ENCODE measurements around the gene FBXO22.
"Not testable (repeated sequence)": the region's sequence is repeated elsewhere in the genome, so short reads cannot be mapped to it uniquely, and the experiment has no call there.

FBXO22 gene

GRCh38 chr15:75902129-75902557, 1.5 kb upstream of the FBXO22 start:
- H4K20me1 ChIP-seq (ENCODE audit: control insufficient read depth, insufficient read depth, low read depth, low read length): no peaks in the 10 kb centered on the region
- peaks cover 17% of the 10 kb centered on the region for H3K4me1 ChIP-seq (ENCODE audit: control insufficient read depth, low read length)
- H3K9me2 ChIP-seq (replicated peaks; ENCODE audit: control insufficient read depth, low read length): no peaks in the 10 kb centered on the region
- peaks cover 29% of the 10 kb centered on the region for H3K79me2 ChIP-seq (ENCODE audit: control insufficient read depth, low read length)
- H3K27ac ChIP-seq (ENCODE audit: low read depth, low read length): no peak overlapping the region
- no peak overlapping the region for H3K4me3 ChIP-seq (ENCODE audit: low read length)
- TF ChIP-seq CTCF (IDR thresholded peaks at IDR 0.05; ENCODE audit: low read depth, low read length, poor library complexity, severe bottlenecking): no peak
- no peak for TF ChIP-seq EZH2phosphoT487 (IDR thresholded peaks at IDR 0.05; ENCODE audit: borderline replicate concordance, low read length)
- no peaks in the 10 kb centered on the region for H3K27me3 ChIP-seq (ENCODE audit: control insufficient read depth, low read length)
- no peaks in the 10 kb centered on the region for H3K9me3 ChIP-seq (ENCODE audit: control insufficient read depth, insufficient read depth, low read length)
- peaks cover 17% of the 10 kb centered on the region for H3K36me3 ChIP-seq (ENCODE audit: control insufficient read depth, low read length)
- no peak overlapping the region for H3K4me2 ChIP-seq (ENCODE audit: low read length)
- H3F3A ChIP-seq (ENCODE audit: control insufficient read depth, insufficient read depth): peaks cover 5% of the 10 kb centered on the region; the same call in 1 of the 2 replicates

GRCh38 chr15:75905231-75905630, 1.6 kb downstream of the FBXO22 start:
- peaks cover 32% of the 10 kb centered on the region for H3K36me3 ChIP-seq (ENCODE audit: control insufficient read depth, low read length)

GRCh38 chr15:75910355-75910754, 6.7 kb downstream of the FBXO22 start:
- H3K4me2 ChIP-seq (ENCODE audit: low read length); H3K9me2 ChIP-seq (replicated peaks; ENCODE audit: control insufficient read depth, low read length); H3K4me3 ChIP-seq (ENCODE audit: low read length); H3K27ac ChIP-seq (ENCODE audit: low read depth, low read length); H3F3A ChIP-seq (ENCODE audit: control insufficient read depth, insufficient read depth); H3K9me3 ChIP-seq (ENCODE audit: control insufficient read depth, insufficient read depth, low read length); H3K27me3 ChIP-seq (ENCODE audit: control insufficient read depth, low read length); H4K20me1 ChIP-seq (ENCODE audit: control insufficient read depth, insufficient read depth, low read depth, low read length); H3K4me1 ChIP-seq (ENCODE audit: control insufficient read depth, low read length): not testable (repeated sequence)
- Histone ChIP-seq H3K36me3 (ENCODE audit: control insufficient read depth, low read length) (peaks cover 50% of the 10 kb centered on the region), H3K79me2 (ENCODE audit: control insufficient read depth, low read length) (peaks cover 51% of the 10 kb centered on the region)

More at GRCh38 chr15:75905231-75905630, 1.6 kb downstream of the FBXO22 start:
- H3K27ac ChIP-seq (ENCODE audit: low read depth, low read length): no peak overlapping the region
- H3K4me2 ChIP-seq (ENCODE audit: low read length): peak overlapping the region; percentile 70
- no peaks in the 10 kb centered on the region for H3K9me2 ChIP-seq (replicated peaks; ENCODE audit: control insufficient read depth, low read length)
- TF ChIP-seq EZH2phosphoT487 (IDR thresholded peaks at IDR 0.05; ENCODE audit: borderline replicate concordance, low read length) (no peak), CTCF (IDR thresholded peaks at IDR 0.05; ENCODE audit: low read depth, low read length, poor library complexity, severe bottlenecking) (no peak)
- H3K79me2 ChIP-seq (ENCODE audit: control insufficient read depth, low read length): peaks cover 51% of the 10 kb centered on the region
- H3K4me3 ChIP-seq (ENCODE audit: low read length): peak overlapping the region; percentile 26
- no peaks in the 10 kb centered on the region for H4K20me1 ChIP-seq (ENCODE audit: control insufficient read depth, insufficient read depth, low read depth, low read length)
- H3K9me3 ChIP-seq (ENCODE audit: control insufficient read depth, insufficient read depth, low read length): no peaks in the 10 kb centered on the region
- H3F3A ChIP-seq (ENCODE audit: control insufficient read depth, insufficient read depth): no peaks in the 10 kb centered on the region
- no peaks in the 10 kb centered on the region for H3K27me3 ChIP-seq (ENCODE audit: control insufficient read depth, low read length)
- peaks cover 17% of the 10 kb centered on the region for H3K4me1 ChIP-seq (ENCODE audit: control insufficient read depth, low read length)

- TF ChIP-seq CTCF (IDR thresholded peaks at IDR 0.05; ENCODE audit: low read depth, low read length, poor library complexity, severe bottlenecking) (no peak), EZH2phosphoT487 (IDR thresholded peaks at IDR 0.05; ENCODE audit: borderline replicate concordance, low read length) (no peak)
- Histone ChIP-seq H3K4me1 (ENCODE audit: control insufficient read depth, low read length) (no peaks in the 10 kb centered on the region), H3F3A (ENCODE audit: control insufficient read depth, insufficient read depth) (no peaks in the 10 kb centered on the region), H3K9me2 (replicated peaks; ENCODE audit: control insufficient read depth, low read length) (no peaks in the 10 kb centered on the region), H3K4me3 (ENCODE audit: low read length) (no peak overlapping the region), H3K27ac (ENCODE audit: low read depth, low read length) (no peak overlapping the region), H3K36me3 (ENCODE audit: control insufficient read depth, low read length) (peaks cover 49% of the 10 kb centered on the region), H3K79me2 (ENCODE audit: control insufficient read depth, low read length) (peaks cover 3% of the 10 kb centered on the region; the same call in 1 of the 2 replicates), H4K20me1 (ENCODE audit: control insufficient read depth, insufficient read depth, low read depth, low read length) (0 out of 2 replicates have a peak, but pooled peaks cover 4% of the 10 kb centered on the region), H3K4me2 (ENCODE audit: low read length) (no peak overlapping the region), H3K9me3 (ENCODE audit: control insufficient read depth, insufficient read depth, low read length) (no peaks in the 10 kb centered on the region), H3K27me3 (ENCODE audit: control insufficient read depth, low read length) (no peaks in the 10 kb centered on the region)
Measured at GRCh38 chr15:75916978-75917377, 13.3 kb downstream of the FBXO22 start.
